Chondrocyte (in vitro differentiated cells): ENCODE data around the gene NDFIP2. TPM values are rescaled to one million over a fixed set of nuclear protein-coding genes. Genes with fewer than 3 reads are reported as not detected.
A peak's percentile ranks its signal among the peaks of the same experiment; 100 is the strongest.

Experiments
- DNase-seq: peaks from one replicate; pipeline ENCODE4 v3.0.0; 2021; ENCODE audit warnings: mixed read lengths, low spot score
- H3K27ac Mint-ChIP-seq: one replicate; pipeline ENCODE4 v1.8.0; 2021; ENCODE audit warnings: mild to moderate bottlenecking, moderate library complexity, mixed read lengths; ENCODE audit not compliant: unreplicated experiment
- H3K27me3 Mint-ChIP-seq: 2 replicates; pipeline ENCODE4 v1.8.0; 2021; ENCODE audit warnings: low read depth, mixed read lengths
- H3K36me3 Mint-ChIP-seq: 2 replicates; pipeline ENCODE4 v1.8.0; 2021; ENCODE audit warnings: low read depth, mixed read lengths
- H3K4me1 Mint-ChIP-seq: 2 replicates; pipeline ENCODE4 v1.8.0; 2021; ENCODE audit warnings: low read depth, mild to moderate bottlenecking, mixed read lengths
- H3K4me3 Mint-ChIP-seq: one replicate; pipeline ENCODE4 v1.8.0; 2021; ENCODE audit warnings: mild to moderate bottlenecking, moderate library complexity, mixed read lengths; ENCODE audit not compliant: unreplicated experiment
- H3K9me3 Mint-ChIP-seq: 2 replicates; pipeline ENCODE4 v1.8.0; 2021; ENCODE audit warnings: low read depth, mixed read lengths
- CTCF ChIP-seq: fragments of 200-600 bp; sonication (generic); IDR thresholded peaks from 2 replicates; pipeline ENCODE4 v1.5.0; 2021; ENCODE audit warnings: antibody characterized with exemption, mild to moderate bottlenecking, moderate library complexity
- total RNA-seq: library from RNA; stranded (reverse); gene quantifications from 3 replicates; pipeline ENCODE4 v1.2.1, GENCODE V29; 2021

NDFIP2 gene
- total RNA-seq, 1 donor from 2014 or later, result 33.9 TPM

- no peak for DNase-seq
- Mint-ChIP-seq H3K27me3 (no peaks in the 10 kb centered on the region), H3K9me3 (no peaks in the 10 kb centered on the region), H3K36me3 (no peaks in the 10 kb centered on the region), H3K4me1 (peaks cover 51% of the 10 kb centered on the region), H3K27ac (peak overlapping the region; percentile 73), H3K4me3 (peak overlapping the region; percentile 5)
- TF ChIP-seq CTCF, result no peak
Measured at GRCh38 chr13:79491715-79492114, 10.8 kb downstream of the NDFIP2 start.

- DNase-seq, result no peak
- no peaks in the 10 kb centered on the region for H3K27me3 Mint-ChIP-seq
- H3K4me3 Mint-ChIP-seq, result peak overlapping the region; percentile 5
- H3K27ac Mint-ChIP-seq, result peak overlapping the region; percentile 73
- H3K4me1 Mint-ChIP-seq, result peaks cover 45% of the 10 kb centered on the region
- H3K9me3 Mint-ChIP-seq, result no peaks in the 10 kb centered on the region
- H3K36me3 Mint-ChIP-seq, result no peaks in the 10 kb centered on the region
- no peak for TF ChIP-seq CTCF
Measured at GRCh38 chr13:79492313-79492798, 11.4 kb downstream of the NDFIP2 start.

- no peak for TF ChIP-seq CTCF
- no peak for DNase-seq
- H3K4me1 Mint-ChIP-seq, result peaks cover 43% of the 10 kb centered on the region
- H3K4me3 Mint-ChIP-seq, result peak overlapping the region; percentile 5
- H3K27me3 Mint-ChIP-seq, result no peaks in the 10 kb centered on the region
- H3K27ac Mint-ChIP-seq, result peak overlapping the region; percentile 73
- no peaks in the 10 kb centered on the region for H3K36me3 Mint-ChIP-seq
- no peaks in the 10 kb centered on the region for H3K9me3 Mint-ChIP-seq
Measured at GRCh38 chr13:79492918-79493594, 12.1 kb downstream of the NDFIP2 start.

- H3K4me3 Mint-ChIP-seq, result no peak overlapping the region
- no peak for DNase-seq
- H3K27ac Mint-ChIP-seq, result no peak overlapping the region
- TF ChIP-seq CTCF, result no peak
- peaks cover 6% of the 10 kb centered on the region for H3K9me3 Mint-ChIP-seq
- H3K27me3 Mint-ChIP-seq, result no peaks in the 10 kb centered on the region
- peaks cover 37% of the 10 kb centered on the region for H3K4me1 Mint-ChIP-seq
- no peaks in the 10 kb centered on the region for H3K36me3 Mint-ChIP-seq
Measured at GRCh38 chr13:79496188-79496587, 15.2 kb downstream of the NDFIP2 start.

GRCh38 chr13:79497064-79497463, 16.1 kb downstream of the NDFIP2 start:
- H3K27me3 Mint-ChIP-seq, result no peaks in the 10 kb centered on the region
- H3K4me1 Mint-ChIP-seq, result peaks cover 36% of the 10 kb centered on the region
- H3K4me3 Mint-ChIP-seq, result no peak overlapping the region
- H3K36me3 Mint-ChIP-seq, result no peaks in the 10 kb centered on the region
- no peak for TF ChIP-seq CTCF
- peaks cover 6% of the 10 kb centered on the region for H3K9me3 Mint-ChIP-seq
- no peak for DNase-seq
- no peak overlapping the region for H3K27ac Mint-ChIP-seq
